Measurements from ENCODE around the gene ANKRA2.

- TF ChIP-seq EP300 (IDR thresholded peaks at IDR 0.05) (no peak), POLR2AphosphoS5 (IDR thresholded peaks at IDR 0.05) (no peak)
- TF ChIP-seq, protein P1, sequence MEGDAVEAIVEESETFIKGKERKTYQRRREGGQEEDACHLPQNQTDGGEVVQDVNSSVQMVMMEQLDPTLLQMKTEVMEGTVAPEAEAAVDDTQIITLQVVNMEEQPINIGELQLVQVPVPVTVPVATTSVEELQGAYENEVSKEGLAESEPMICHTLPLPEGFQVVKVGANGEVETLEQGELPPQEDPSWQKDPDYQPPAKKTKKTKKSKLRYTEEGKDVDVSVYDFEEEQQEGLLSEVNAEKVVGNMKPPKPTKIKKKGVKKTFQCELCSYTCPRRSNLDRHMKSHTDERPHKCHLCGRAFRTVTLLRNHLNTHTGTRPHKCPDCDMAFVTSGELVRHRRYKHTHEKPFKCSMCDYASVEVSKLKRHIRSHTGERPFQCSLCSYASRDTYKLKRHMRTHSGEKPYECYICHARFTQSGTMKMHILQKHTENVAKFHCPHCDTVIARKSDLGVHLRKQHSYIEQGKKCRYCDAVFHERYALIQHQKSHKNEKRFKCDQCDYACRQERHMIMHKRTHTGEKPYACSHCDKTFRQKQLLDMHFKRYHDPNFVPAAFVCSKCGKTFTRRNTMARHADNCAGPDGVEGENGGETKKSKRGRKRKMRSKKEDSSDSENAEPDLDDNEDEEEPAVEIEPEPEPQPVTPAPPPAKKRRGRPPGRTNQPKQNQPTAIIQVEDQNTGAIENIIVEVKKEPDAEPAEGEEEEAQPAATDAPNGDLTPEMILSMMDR (IDR thresholded peaks at IDR 0.05) = no peak
Observed at GRCh38 chr5:73550016-73550415, 15.4 kb downstream of the ANKRA2 start.
